ENCODE measurements around the gene NEURL2.

Gene NEURL2

DNA sequence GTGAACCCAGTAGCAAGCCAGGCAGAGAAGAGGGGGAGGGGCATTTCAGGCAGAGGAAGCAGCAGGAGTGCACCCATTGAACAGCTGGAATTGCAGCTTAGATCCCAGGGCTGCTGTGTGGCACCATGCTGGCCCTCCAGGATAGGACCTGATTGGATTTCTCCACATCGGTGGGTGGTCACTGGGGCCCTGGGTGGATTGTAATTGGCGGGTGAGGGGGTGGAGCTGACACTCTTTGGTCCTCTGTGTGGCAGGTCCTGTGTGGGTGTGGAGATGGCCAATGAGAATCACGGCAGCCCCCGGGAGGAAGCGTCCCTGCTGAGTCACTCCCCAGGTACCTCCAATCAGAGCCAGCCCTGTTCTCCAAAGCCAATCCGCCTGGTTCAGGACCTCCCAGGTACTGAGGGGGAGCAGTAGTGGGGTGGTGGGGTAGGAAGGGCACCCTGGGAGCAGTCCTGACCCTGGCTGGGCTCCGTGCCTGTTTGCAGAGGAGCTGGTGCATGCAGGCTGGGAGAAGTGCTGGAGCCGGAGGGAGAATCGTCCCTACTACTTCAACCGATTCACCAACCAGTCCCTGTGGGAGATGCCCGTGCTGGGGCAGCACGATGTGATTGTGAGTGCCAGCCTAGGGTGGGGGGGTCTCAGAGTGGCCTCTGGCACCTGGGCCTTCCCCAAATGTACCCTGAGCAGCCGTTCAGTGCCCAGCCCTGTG is 47.9 kb upstream of the NEURL2 start:
- Histone ChIP-seq H3K9me3 (ENCODE audit: insufficient read depth, low read depth, low read length) (no peaks in the 10 kb centered on the region), H3K36me3 (ENCODE audit: insufficient read depth, low read length) (peaks cover 53% of the 10 kb centered on the region), H3K4me3 (ENCODE audit: low read length, poor library complexity, severe bottlenecking) (no peak overlapping the region), H3K79me2 (ENCODE audit: insufficient read depth, low read length) (peaks cover 43% of the 10 kb centered on the region), H4K20me1 (ENCODE audit: insufficient read depth, low read length, poor library complexity, severe bottlenecking) (peaks cover 33% of the 10 kb centered on the region), H2AFZ (ENCODE audit: low read length) (no peak overlapping the region), H3F3A (ENCODE audit: low read depth) (peaks cover 4% of the 10 kb centered on the region; the same call in 1 of the 2 replicates), H3K4me2 (ENCODE audit: low read depth, low read length, poor library complexity, severe bottlenecking) (no peak overlapping the region), H3K27me3 (ENCODE audit: insufficient read depth, low read length, poor library complexity, severe bottlenecking) (no peaks in the 10 kb centered on the region), H3K4me1 (ENCODE audit: insufficient read depth, low read length, poor library complexity, severe bottlenecking) (peaks cover 5% of the 10 kb centered on the region), H3K9ac (ENCODE audit: low read depth, low read length, poor library complexity, severe bottlenecking) (no peak overlapping the region), H3K9me2 (replicated peaks; ENCODE audit: low read depth, low read length) (no peaks in the 10 kb centered on the region)
- TF ChIP-seq, protein P1, sequence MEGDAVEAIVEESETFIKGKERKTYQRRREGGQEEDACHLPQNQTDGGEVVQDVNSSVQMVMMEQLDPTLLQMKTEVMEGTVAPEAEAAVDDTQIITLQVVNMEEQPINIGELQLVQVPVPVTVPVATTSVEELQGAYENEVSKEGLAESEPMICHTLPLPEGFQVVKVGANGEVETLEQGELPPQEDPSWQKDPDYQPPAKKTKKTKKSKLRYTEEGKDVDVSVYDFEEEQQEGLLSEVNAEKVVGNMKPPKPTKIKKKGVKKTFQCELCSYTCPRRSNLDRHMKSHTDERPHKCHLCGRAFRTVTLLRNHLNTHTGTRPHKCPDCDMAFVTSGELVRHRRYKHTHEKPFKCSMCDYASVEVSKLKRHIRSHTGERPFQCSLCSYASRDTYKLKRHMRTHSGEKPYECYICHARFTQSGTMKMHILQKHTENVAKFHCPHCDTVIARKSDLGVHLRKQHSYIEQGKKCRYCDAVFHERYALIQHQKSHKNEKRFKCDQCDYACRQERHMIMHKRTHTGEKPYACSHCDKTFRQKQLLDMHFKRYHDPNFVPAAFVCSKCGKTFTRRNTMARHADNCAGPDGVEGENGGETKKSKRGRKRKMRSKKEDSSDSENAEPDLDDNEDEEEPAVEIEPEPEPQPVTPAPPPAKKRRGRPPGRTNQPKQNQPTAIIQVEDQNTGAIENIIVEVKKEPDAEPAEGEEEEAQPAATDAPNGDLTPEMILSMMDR (conservative IDR thresholded peaks at IDR 0.05; ENCODE audit: low read length) = no peak
- TF ChIP-seq EZH2phosphoT487 (IDR thresholded peaks at IDR 0.05; ENCODE audit: borderline replicate concordance) = no peak

DNA sequence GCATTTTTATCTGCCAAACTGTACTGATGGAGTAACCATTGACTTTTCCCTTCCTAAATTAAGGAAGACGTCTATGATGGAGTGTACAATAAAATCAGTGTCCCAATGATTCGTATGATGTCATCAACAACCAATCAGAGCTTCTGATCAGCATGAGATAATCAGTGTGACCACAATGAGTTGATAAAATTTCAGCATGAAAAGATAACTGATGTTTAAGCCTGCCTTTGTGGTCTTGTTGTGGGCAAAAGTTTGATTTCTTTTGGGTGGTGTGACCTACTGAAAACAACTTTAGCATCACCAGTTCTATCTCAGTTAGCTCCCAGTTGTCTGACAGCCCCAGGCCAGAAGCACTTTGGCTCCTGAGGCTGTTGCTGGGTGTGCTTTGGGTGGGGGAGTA is 46.8 kb upstream of the NEURL2 start:
- Histone ChIP-seq H3K9ac (ENCODE audit: low read depth, low read length, poor library complexity, severe bottlenecking) (no peak overlapping the region), H3K4me3 (ENCODE audit: low read length, poor library complexity, severe bottlenecking) (no peak overlapping the region), H3K4me2 (ENCODE audit: low read depth, low read length, poor library complexity, severe bottlenecking) (no peak overlapping the region), H3K36me3 (ENCODE audit: insufficient read depth, low read length) (peaks cover 42% of the 10 kb centered on the region), H3K27me3 (ENCODE audit: insufficient read depth, low read length, poor library complexity, severe bottlenecking) (no peaks in the 10 kb centered on the region), H2AFZ (ENCODE audit: low read length) (no peak overlapping the region), H3K79me2 (ENCODE audit: insufficient read depth, low read length) (peaks cover 52% of the 10 kb centered on the region), H3K4me1 (ENCODE audit: insufficient read depth, low read length, poor library complexity, severe bottlenecking) (peaks cover 11% of the 10 kb centered on the region), H3F3A (ENCODE audit: low read depth) (peaks cover 4% of the 10 kb centered on the region; the same call in 1 of the 2 replicates), H3K9me2 (replicated peaks; ENCODE audit: low read depth, low read length) (no peaks in the 10 kb centered on the region), H4K20me1 (ENCODE audit: insufficient read depth, low read length, poor library complexity, severe bottlenecking) (peaks cover 41% of the 10 kb centered on the region), H3K9me3 (ENCODE audit: insufficient read depth, low read depth, low read length) (no peaks in the 10 kb centered on the region)
- TF ChIP-seq, protein P1 (conservative IDR thresholded peaks at IDR 0.05; ENCODE audit: low read length) = no peak
- TF ChIP-seq EZH2phosphoT487 (IDR thresholded peaks at IDR 0.05; ENCODE audit: borderline replicate concordance) = no peak

DNA sequence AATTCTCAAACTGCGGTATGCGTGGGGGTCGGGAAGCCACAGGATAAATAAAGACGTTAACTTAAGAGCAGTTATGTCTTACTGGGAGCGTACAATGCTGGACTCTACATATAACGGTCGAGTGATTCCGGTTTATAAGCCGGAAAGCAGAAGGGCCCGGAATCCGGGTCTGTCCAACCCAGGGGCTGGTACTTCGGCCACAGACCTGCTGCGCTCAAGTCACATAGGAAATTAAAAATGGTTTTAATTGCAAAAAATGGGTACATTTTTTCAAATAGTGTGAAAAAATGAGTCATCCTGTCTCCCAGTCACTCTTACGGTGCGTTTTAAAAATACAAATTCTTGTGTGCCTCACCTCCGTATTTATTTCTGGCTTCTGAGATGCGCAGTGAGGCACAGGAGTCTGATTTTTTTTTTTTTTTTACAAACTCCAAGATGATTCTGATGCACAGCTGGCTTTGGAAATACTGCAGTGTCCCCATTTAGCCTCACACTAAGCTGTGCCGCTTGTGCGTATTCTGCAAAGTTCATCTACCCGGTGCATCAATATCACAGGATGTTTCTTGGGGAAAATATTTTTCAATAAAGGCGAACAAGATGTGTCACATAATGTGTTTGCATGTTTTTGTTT is 44.5 kb upstream of the NEURL2 start:
- peak overlapping the region; percentile 56; the same call in 1 of the 2 replicates for H2AFZ ChIP-seq (ENCODE audit: low read length)
- peaks cover 4% of the 10 kb centered on the region; the same call in 1 of the 2 replicates for H3F3A ChIP-seq (ENCODE audit: low read depth)
- TF ChIP-seq EZH2phosphoT487 (IDR thresholded peaks at IDR 0.05; ENCODE audit: borderline replicate concordance) = no peak
- TF ChIP-seq, protein P1 (conservative IDR thresholded peaks at IDR 0.05; ENCODE audit: low read length) = no peak

More for the DNA sequence above, 44.5 kb upstream of the NEURL2 start:
- Histone ChIP-seq H3K4me2 (ENCODE audit: low read depth, low read length, poor library complexity, severe bottlenecking) (peak overlapping the region; percentile 96), H3K36me3 (ENCODE audit: insufficient read depth, low read length) (peaks cover 33% of the 10 kb centered on the region), H3K27me3 (ENCODE audit: insufficient read depth, low read length, poor library complexity, severe bottlenecking) (no peaks in the 10 kb centered on the region), H3K9ac (ENCODE audit: low read depth, low read length, poor library complexity, severe bottlenecking) (peak overlapping the region; percentile 85), H3K4me1 (ENCODE audit: insufficient read depth, low read length, poor library complexity, severe bottlenecking) (peaks cover 11% of the 10 kb centered on the region), H3K79me2 (ENCODE audit: insufficient read depth, low read length) (peaks cover 57% of the 10 kb centered on the region), H3K9me2 (replicated peaks; ENCODE audit: low read depth, low read length) (no peaks in the 10 kb centered on the region), H3K9me3 (ENCODE audit: insufficient read depth, low read depth, low read length) (no peaks in the 10 kb centered on the region), H3K4me3 (ENCODE audit: low read length, poor library complexity, severe bottlenecking) (peak overlapping the region; percentile 97), H4K20me1 (ENCODE audit: insufficient read depth, low read length, poor library complexity, severe bottlenecking) (peaks cover 41% of the 10 kb centered on the region)
